ENCODE data around the gene GARIN5B. TPM values are rescaled to one million over a fixed set of nuclear protein-coding genes. Genes with fewer than 3 reads are reported as not detected.

Gene GARIN5B
- total and polyA plus RNA-seq, 2 of the 4 experiments (the other 2 are of a cell fraction) = not detected

DNA sequence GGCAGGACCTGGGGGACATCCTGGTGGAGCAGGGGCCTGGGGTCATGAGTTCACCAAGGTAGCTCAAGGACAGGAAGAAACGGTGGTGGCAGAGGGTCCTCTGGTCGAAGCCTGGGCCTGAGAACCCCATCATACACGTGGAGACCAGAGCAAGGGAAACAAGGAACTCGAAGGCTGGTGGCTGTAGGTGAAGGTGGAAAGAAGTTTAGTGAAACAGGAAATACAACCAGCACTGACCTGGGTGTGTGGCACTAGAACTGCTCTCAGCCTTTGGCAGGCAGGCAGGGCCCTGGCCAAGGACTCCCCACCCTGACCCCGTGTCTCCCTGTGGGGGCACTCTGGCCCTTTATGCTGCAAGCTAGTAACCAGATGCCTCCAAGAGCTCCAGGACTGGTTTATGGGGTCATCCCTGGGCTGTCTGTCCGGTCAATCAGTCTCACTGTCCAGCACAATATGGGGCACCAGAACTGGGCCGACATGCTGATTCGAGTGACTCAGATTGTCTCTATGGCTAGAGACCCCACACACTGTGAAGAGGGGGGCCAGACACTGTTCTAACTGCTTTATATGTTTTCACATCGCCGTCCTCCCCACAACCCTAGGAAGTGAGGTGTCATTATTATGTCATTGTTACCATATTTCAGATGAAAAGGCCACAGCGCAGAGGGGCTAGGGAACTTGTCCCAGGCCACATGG is 12.3 kb downstream of the GARIN5B start:
- no TSS peak for BruUV-seq (replicated peaks)
- TF ChIP-seq CHD1 (IDR thresholded peaks at IDR 0.05; ENCODE audit: low read depth, low read length) = no peak
- no peak for TF ChIP-seq NFE2L2 (IDR thresholded peaks at IDR 0.05; ENCODE audit: low read depth, low read length)
- no peak for TF ChIP-seq MXI1 (IDR thresholded peaks at IDR 0.05; ENCODE audit: borderline replicate concordance, low read depth, low read length)
- TF ChIP-seq CEBPB (IDR thresholded peaks at IDR 0.05; ENCODE audit: low read depth, low read length) = no peak
- TF ChIP-seq FOS (IDR thresholded peaks at IDR 0.05; ENCODE audit: low read depth, low read length) = no peak
- TF ChIP-seq RFX5 (IDR thresholded peaks at IDR 0.05; ENCODE audit: low read depth, low read length) = no peak
- TF ChIP-seq MAZ (IDR thresholded peaks at IDR 0.05; ENCODE audit: borderline replicate concordance, low read depth, low read length) = no peak
- TF ChIP-seq RAD21 (IDR thresholded peaks at IDR 0.05; ENCODE audit: low read length) = no peak
- TF ChIP-seq, protein P1, sequence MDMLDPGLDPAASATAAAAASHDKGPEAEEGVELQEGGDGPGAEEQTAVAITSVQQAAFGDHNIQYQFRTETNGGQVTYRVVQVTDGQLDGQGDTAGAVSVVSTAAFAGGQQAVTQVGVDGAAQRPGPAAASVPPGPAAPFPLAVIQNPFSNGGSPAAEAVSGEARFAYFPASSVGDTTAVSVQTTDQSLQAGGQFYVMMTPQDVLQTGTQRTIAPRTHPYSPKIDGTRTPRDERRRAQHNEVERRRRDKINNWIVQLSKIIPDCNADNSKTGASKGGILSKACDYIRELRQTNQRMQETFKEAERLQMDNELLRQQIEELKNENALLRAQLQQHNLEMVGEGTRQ (IDR thresholded peaks at IDR 0.05; ENCODE audit: low read depth, low read length) = no peak
- TF ChIP-seq MAFK (IDR thresholded peaks at IDR 0.05; ENCODE audit: low read depth, low read length) = no peak
- TF ChIP-seq POLR2A (IDR thresholded peaks at IDR 0.05; ENCODE audit: low read depth, low read length) = no peak
- no peak for TF ChIP-seq BHLHE40 (IDR thresholded peaks at IDR 0.05; ENCODE audit: low read depth, low read length)
- TF ChIP-seq, protein P2, sequence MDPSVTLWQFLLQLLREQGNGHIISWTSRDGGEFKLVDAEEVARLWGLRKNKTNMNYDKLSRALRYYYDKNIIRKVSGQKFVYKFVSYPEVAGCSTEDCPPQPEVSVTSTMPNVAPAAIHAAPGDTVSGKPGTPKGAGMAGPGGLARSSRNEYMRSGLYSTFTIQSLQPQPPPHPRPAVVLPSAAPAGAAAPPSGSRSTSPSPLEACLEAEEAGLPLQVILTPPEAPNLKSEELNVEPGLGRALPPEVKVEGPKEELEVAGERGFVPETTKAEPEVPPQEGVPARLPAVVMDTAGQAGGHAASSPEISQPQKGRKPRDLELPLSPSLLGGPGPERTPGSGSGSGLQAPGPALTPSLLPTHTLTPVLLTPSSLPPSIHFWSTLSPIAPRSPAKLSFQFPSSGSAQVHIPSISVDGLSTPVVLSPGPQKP (IDR thresholded peaks at IDR 0.05; ENCODE audit: borderline replicate concordance, low read depth, low read length) = no peak
- TF ChIP-seq, protein P3, sequence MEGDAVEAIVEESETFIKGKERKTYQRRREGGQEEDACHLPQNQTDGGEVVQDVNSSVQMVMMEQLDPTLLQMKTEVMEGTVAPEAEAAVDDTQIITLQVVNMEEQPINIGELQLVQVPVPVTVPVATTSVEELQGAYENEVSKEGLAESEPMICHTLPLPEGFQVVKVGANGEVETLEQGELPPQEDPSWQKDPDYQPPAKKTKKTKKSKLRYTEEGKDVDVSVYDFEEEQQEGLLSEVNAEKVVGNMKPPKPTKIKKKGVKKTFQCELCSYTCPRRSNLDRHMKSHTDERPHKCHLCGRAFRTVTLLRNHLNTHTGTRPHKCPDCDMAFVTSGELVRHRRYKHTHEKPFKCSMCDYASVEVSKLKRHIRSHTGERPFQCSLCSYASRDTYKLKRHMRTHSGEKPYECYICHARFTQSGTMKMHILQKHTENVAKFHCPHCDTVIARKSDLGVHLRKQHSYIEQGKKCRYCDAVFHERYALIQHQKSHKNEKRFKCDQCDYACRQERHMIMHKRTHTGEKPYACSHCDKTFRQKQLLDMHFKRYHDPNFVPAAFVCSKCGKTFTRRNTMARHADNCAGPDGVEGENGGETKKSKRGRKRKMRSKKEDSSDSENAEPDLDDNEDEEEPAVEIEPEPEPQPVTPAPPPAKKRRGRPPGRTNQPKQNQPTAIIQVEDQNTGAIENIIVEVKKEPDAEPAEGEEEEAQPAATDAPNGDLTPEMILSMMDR (conservative IDR thresholded peaks at IDR 0.05; ENCODE audit: low read depth, low read length) = no peak
- TF ChIP-seq SMC3 (IDR thresholded peaks at IDR 0.05; ENCODE audit: low read depth, low read length) = no peak
- no peak for TF ChIP-seq RCOR1 (IDR thresholded peaks at IDR 0.05; ENCODE audit: insufficient replicate concordance, low read length)
- CTCF ChIA-PET = interaction anchor here (0.9 kb wide), 1 partner anchor 34 kb away, joined by 3 read pairs; no protein-coding TSS in a partner anchor

More for the DNA sequence above, 12.3 kb downstream of the GARIN5B start:
- H3K36me3 ChIP-seq (ENCODE audit: control insufficient read depth, insufficient read depth, low read length) = peaks cover 7% of the 10 kb centered on the region; the same call in 1 of the 2 replicates
- WGBS, 2 experiments (ENCODE audit: extremely low coverage in 2 of 2, insufficient read length in 1 of 2) = 75% methylated on average over 4 of the region's 11 CpGs; no CpG with 5 or more reads in 1 of the 2 experiments
- no peak for ATAC-seq (ENCODE audit: low read depth)
- no peak overlapping the region for H3K9ac ChIP-seq (ENCODE audit: low read depth, low read length)
- dilution Hi-C loops (cut with HindIII; ENCODE audit: low sequenced_read_pairs, unreplicated experiment) = no loop called here
- no peak overlapping the region for H3K27ac ChIP-seq (ENCODE audit: insufficient read depth, low read length)
- no peak overlapping the region for H2BK20ac ChIP-seq (ENCODE audit: low read depth, low read length)
- H2AFZ ChIP-seq (replicated peaks; ENCODE audit: low read length, poor library complexity) = no peak overlapping the region
- peaks cover 7% of the 10 kb centered on the region; the same call in 1 of the 2 replicates for H4K20me1 ChIP-seq (ENCODE audit: insufficient read depth, low read length)
- H3K79me1 ChIP-seq (ENCODE audit: low read depth in 1 of 2, low read length in 2 of 2) = no peaks in the 10 kb centered on the region
- peaks cover 34% of the 10 kb centered on the region for H3K27me3 ChIP-seq (ENCODE audit: control insufficient read depth, insufficient read depth, low read length)
- in situ Hi-C loops (cut with MboI; ENCODE audit: low sequenced_read_pairs) = no loop called here
- H3K14ac ChIP-seq (replicated peaks; ENCODE audit: low read depth, low read length) = no peak overlapping the region; the same call in 1 of the 2 replicates
- no peak overlapping the region for H2AK5ac ChIP-seq (ENCODE audit: low read depth, low read length)
- H4K91ac ChIP-seq (ENCODE audit: insufficient read depth, low read depth, low read length) = no peak overlapping the region
- POLR2A ChIA-PET (ENCODE audit: unreplicated experiment) = no interaction called here
- H4K5ac ChIP-seq (ENCODE audit: low read depth, low read length) = no peak overlapping the region
- H3K56ac ChIP-seq (ENCODE audit: extremely low read depth, insufficient read depth, low read length) = no peak overlapping the region
- H2BK5ac ChIP-seq (ENCODE audit: low read depth, low read length, poor library complexity, severe bottlenecking) = no peak overlapping the region
- H2AK9ac ChIP-seq (replicated peaks; ENCODE audit: low read depth, low read length, poor library complexity) = peak overlapping the region; percentile 72
- H4K8ac ChIP-seq (ENCODE audit: low read depth in 2 of 2, low read length in 2 of 2) = no peak overlapping the region
- H3K4me3 ChIP-seq (ENCODE audit: insufficient read depth, low read depth, low read length) = no peak overlapping the region
- no peak overlapping the region for H2BK120ac ChIP-seq (ENCODE audit: low read depth, low read length)
- no peak overlapping the region for H3K23ac ChIP-seq (ENCODE audit: low read depth, low read length)
- no peak for DNase-seq
- H3K4ac ChIP-seq (ENCODE audit: low read depth, low read length) = no peak overlapping the region
- H3K9me1 ChIP-seq (ENCODE audit: insufficient read depth, low read length) = no peaks in the 10 kb centered on the region
- peaks cover 5% of the 10 kb centered on the region; the same call in 1 of the 2 replicates for H3K4me1 ChIP-seq (ENCODE audit: control insufficient read depth, insufficient read depth, low read length)
- H3K9me3 ChIP-seq (ENCODE audit: control insufficient read depth, insufficient read depth, low read length) = no peaks in the 10 kb centered on the region
- intact Hi-C loops (cut with micrococcal nuclease) = no loop called here
- H3K4me2 ChIP-seq (ENCODE audit: low read depth, low read length) = no peak overlapping the region
- H2BK15ac ChIP-seq (ENCODE audit: low read depth, low read length) = no peak overlapping the region
- H3K18ac ChIP-seq (ENCODE audit: low read depth, low read length) = no peak overlapping the region
